Ascending aorta (tissue), 2 donors: ENCODE data around the gene CYB5R2. TPM values are rescaled to one million over a fixed set of nuclear protein-coding genes. Genes with fewer than 3 reads are reported as not detected.

Experiments used
- DNase-seq, 2 donors: peaks; one replicate each; pipeline ENCODE4 v3.0.0-alpha.2; 2019; ENCODE audit warnings: low spot score in 2 of 2
- H3K27ac ChIP-seq, 2 donors: fragments of 200-600 bp; sonication (generic); one replicate each; pipeline ENCODE4 v1.5.1; 2016 to 2017; ENCODE audit warnings: mild to moderate bottlenecking in 1 of 2
- H3K27me3 ChIP-seq: fragments of 200-600 bp; sonication (generic); one replicate; pipeline ENCODE4 v1.5.1; 2017
- H3K36me3 ChIP-seq, 2 donors: fragments of 200-600 bp; sonication (generic); one replicate each; pipeline ENCODE4 v1.5.1; 2016
- H3K4me1 ChIP-seq, 2 donors: fragments of 200-600 bp; sonication (generic); one replicate each; pipeline ENCODE4 v1.5.1; 2016 to 2017; ENCODE audit warnings: mild to moderate bottlenecking in 1 of 2
- H3K4me3 ChIP-seq, 2 donors: fragments of 200-600 bp; sonication (generic); one replicate each; pipeline ENCODE4 v1.5.1; 2016 to 2017; ENCODE audit warnings: mild to moderate bottlenecking in 1 of 2
- H3K9me3 ChIP-seq, 2 donors: fragments of 200-600 bp; sonication (generic); one replicate each; pipeline ENCODE4 v1.5.1; 2016
- CTCF ChIP-seq, 3 experiments: fragments of 200-600 bp in 2 of 3; fragments of 450-650 bp in 1 of 3; sonication (generic) in 2 of 3; IDR thresholded peaks; one replicate each; pipeline ENCODE4 v1.5.1; 2016 to 2019; ENCODE audit warnings: antibody characterized with exemption in 3 of 3, mild to moderate bottlenecking in 1 of 3, moderate library complexity in 1 of 3
- intact Hi-C: fragments of 100-400 bp; cut with DNase I; formaldehyde crosslinking; loops from one replicate; pipeline ENCODE4 v1.15.1; 2023
- total RNA-seq: library from RNA; depleted of rRNA; stranded (reverse); fragments of >200 nt; gene quantifications from one replicate; pipeline ENCODE4 v1.1.0, GENCODE V29; 2016

Gene CYB5R2
- total RNA-seq, 1 donor from 2014 or later, result 35.8 TPM

GRCh38 chr11:7617032-7617431, 56.3 kb downstream of the CYB5R2 start:
- no peak overlapping the region for H3K4me3 ChIP-seq
- peaks cover 11 to 20% of the 10 kb centered on the region in 2 donors for H3K36me3 ChIP-seq
- peaks cover 0 to 5% of the 10 kb centered on the region in 2 donors for H3K4me1 ChIP-seq
- no peaks in the 10 kb centered on the region for H3K27me3 ChIP-seq
- intact Hi-C loops, result no loop called here
- no peak overlapping the region for H3K27ac ChIP-seq
- TF ChIP-seq CTCF (IDR thresholded peaks at IDR 0.05), result no peak
- H3K9me3 ChIP-seq, result no peaks in the 10 kb centered on the region
- no peak for DNase-seq

Other genes starting within 250 kb of the CYB5R2 start
- gene OLFML1, start 188.0 kb downstream of the CYB5R2 start, total RNA-seq, result 10.7 TPM
- 4.2 TPM for gene PPFIBP2, start 159.5 kb downstream of the CYB5R2 start, total RNA-seq
- not detected for gene OVCH2, start 33.0 kb upstream of the CYB5R2 start, total RNA-seq
- gene OR5P2, start 123.4 kb upstream of the CYB5R2 start, total RNA-seq, result not detected
- gene OR5P3, start 157.3 kb upstream of the CYB5R2 start, total RNA-seq, result not detected